HCEC 1CT (cell line): ENCODE data around the gene RUNX1.

Source experiments
- DNase-seq: peaks from one replicate; pipeline ENCODE4 v3.0.0-alpha.2; 2017

The RUNX1 gene

GRCh38 chr21:34889676-34890469, 159.2 kb downstream of the RUNX1 start:
- DNase-seq: peak; percentile 82

- peak; percentile 69 for DNase-seq
Observed at GRCh38 chr21:34889320-34889675, 159.8 kb downstream of the RUNX1 start.

GRCh38 chr21:34888569-34889319, 160.4 kb downstream of the RUNX1 start:
- DNase-seq: peak; percentile 97

GRCh38 chr21:34887725-34888568, 161.2 kb downstream of the RUNX1 start:
- DNase-seq: peak; percentile 97

- DNase-seq: no peak
Observed at GRCh38 chr21:34887105-34887442, 162.0 kb downstream of the RUNX1 start.

GRCh38 chr21:34886240-34887104, 162.6 kb downstream of the RUNX1 start:
- peak; percentile 35 for DNase-seq

GRCh38 chr21:34885626-34886239, 163.4 kb downstream of the RUNX1 start:
- peak; percentile 30 for DNase-seq

- DNase-seq: no peak
Observed at GRCh38 chr21:34885125-34885524, 164.0 kb downstream of the RUNX1 start.

- no peak for DNase-seq
Observed at GRCh38 chr21:34884346-34884929, 164.7 kb downstream of the RUNX1 start.

- no peak for DNase-seq
Observed at GRCh38 chr21:34883491-34884271, 165.4 kb downstream of the RUNX1 start.

- DNase-seq: no peak
Observed at GRCh38 chr21:34882719-34883131, 166.4 kb downstream of the RUNX1 start.

- peak; percentile 94 for DNase-seq
Observed at GRCh38 chr21:34881839-34882371, 167.2 kb downstream of the RUNX1 start.

GRCh38 chr21:34881421-34881820, 167.7 kb downstream of the RUNX1 start:
- peak; percentile 71 for DNase-seq

GRCh38 chr21:34880401-34880800, 168.7 kb downstream of the RUNX1 start:
- no peak for DNase-seq

GRCh38 chr21:34878940-34879339, 170.2 kb downstream of the RUNX1 start:
- DNase-seq: no peak

GRCh38 chr21:34878501-34878900, 170.6 kb downstream of the RUNX1 start:
- DNase-seq: no peak

- DNase-seq: no peak
Observed at GRCh38 chr21:34877485-34878128, 171.5 kb downstream of the RUNX1 start.

GRCh38 chr21:34875830-34876229, 173.3 kb downstream of the RUNX1 start:
- DNase-seq: no peak

- no peak for DNase-seq
Observed at GRCh38 chr21:34874684-34875513, 174.2 kb downstream of the RUNX1 start.
